Left cardiac atrium (tissue), 4 donors: Measurements from ENCODE around the gene CCNE1. TPM values are rescaled to one million over a fixed set of nuclear protein-coding genes. Genes with fewer than 3 reads are reported as not detected.
A peak's percentile ranks its signal among the peaks of the same experiment; 100 is the strongest.
"Not testable (repeated sequence)": the region's sequence is repeated elsewhere in the genome, so short reads cannot be mapped to it uniquely, and the experiment has no call there.

Experiments used
- ATAC-seq, 2 donors: fragments of 200-7000 bp; cut with Tn5 transposase; one replicate each; pipeline ENCODE4 v1.9.1; 2020; ENCODE audit warnings: mild to moderate bottlenecking in 2 of 2, moderate library complexity in 2 of 2
- DNase-seq: peaks from one replicate; pipeline ENCODE4 v3.0.0-alpha.2; 2020
- intact Hi-C, 2 donors: fragments of 100-400 bp; cut with DNase I; formaldehyde crosslinking; loops; one replicate each; pipeline versions ENCODE4 v1.14.1 to v1.15.1; 2022 to 2023
- total RNA-seq, 2 donors: library from RNA; stranded (reverse); fragmentation: NEBNext Ultra II Directional; extraction: Animal tissue kit (Norgen Biotek cat#: 25700); gene quantifications; one replicate each; pipeline ENCODE4 v1.2.1, GENCODE V29; 2021
- donor health status: DM: no; HTN: yes; CAD: no.
- donor health status: DM: no; HTN: yes; CAD: no; lungs with severe emphysema.
- donor health status: DM: yes; HTN: yes; CAD: no.
- donor health status: Dilated cardiomyopathy.

Gene CCNE1
- total RNA-seq, 2 donors from 2014 or later = 1.8 to 3.0 TPM

GRCh38 chr19:29809795-29810503 is 1.8 kb upstream of the CCNE1 start:
- DNase-seq (no peak), ATAC-seq (no peak)
- intact Hi-C loops = no loop called here

GRCh38 chr19:29810504-29810871 is 1.3 kb upstream of the CCNE1 start:
- intact Hi-C loops = no loop called here
- ATAC-seq = peak in 1 of 2 donors; percentile 11
- no peak for DNase-seq

- ATAC-seq (no peak), DNase-seq (peak; percentile 29)
- intact Hi-C loops = no loop called here
These were observed 489 bp downstream of the CCNE1 start for GRCh38 chr19:29812080-29812880.

GRCh38 chr19:29812881-29813275 is 1.1 kb downstream of the CCNE1 start:
- ATAC-seq (no peak), DNase-seq (no peak)
- intact Hi-C loops = no loop called here

GRCh38 chr19:29813642-29814041 is 1.9 kb downstream of the CCNE1 start:
- intact Hi-C loops = loop anchor here in 1 of 2 donors (2.0 kb wide), 1 partner anchor 31 kb away; no protein-coding TSS in a partner anchor
- DNase-seq (no peak), ATAC-seq (no peak)

GRCh38 chr19:29815231-29815630 is 3.4 kb downstream of the CCNE1 start:
- ATAC-seq (no peak), DNase-seq (no peak)
- intact Hi-C loops = loop anchor here in 1 of 2 donors (2.0 kb wide), 1 partner anchor 30 kb away; no protein-coding TSS in a partner anchor

GRCh38 chr19:29817316-29817715 is 5.5 kb downstream of the CCNE1 start:
- DNase-seq = no peak
- intact Hi-C loops = no loop called here
- no peak for ATAC-seq

GRCh38 chr19:29819300-29819699 is 7.5 kb downstream of the CCNE1 start:
- intact Hi-C loops = no loop called here
- ATAC-seq (no peak), DNase-seq (no peak)

- intact Hi-C loops = no loop called here
- DNase-seq (no peak), ATAC-seq (no peak)
These were observed 8.2 kb downstream of the CCNE1 start for GRCh38 chr19:29819986-29820385.

- DNase-seq (no peak), ATAC-seq (no peak)
- intact Hi-C loops = no loop called here
These were observed 12.0 kb downstream of the CCNE1 start for GRCh38 chr19:29823581-29824330.

GRCh38 chr19:29825263-29825662 is 13.5 kb downstream of the CCNE1 start:
- DNase-seq = not testable (repeated sequence)

GRCh38 chr19:29831041-29831548 is 19.3 kb downstream of the CCNE1 start:
- DNase-seq = no peak
- intact Hi-C loops = no loop called here
- ATAC-seq = no peak

More at GRCh38 chr19:29825263-29825662, 13.5 kb downstream of the CCNE1 start:
- ATAC-seq, intact Hi-C loops: not testable (repeated sequence)

GRCh38 chr19:29831686-29832085 is 19.9 kb downstream of the CCNE1 start:
- no peak for ATAC-seq
- intact Hi-C loops = no loop called here
- no peak for DNase-seq

GRCh38 chr19:29832801-29833200 is 21.0 kb downstream of the CCNE1 start:
- no peak for ATAC-seq
- intact Hi-C loops = no loop called here
- DNase-seq = no peak

GRCh38 chr19:29833614-29834261 is 21.9 kb downstream of the CCNE1 start:
- DNase-seq = no peak
- intact Hi-C loops = no loop called here

GRCh38 chr19:29834991-29835846 is 23.4 kb downstream of the CCNE1 start:
- no peak for DNase-seq
- ATAC-seq = no peak
- intact Hi-C loops = no loop called here

More at GRCh38 chr19:29833614-29834261, 21.9 kb downstream of the CCNE1 start:
- no peak for ATAC-seq

- intact Hi-C loops = no loop called here
- ATAC-seq (no peak), DNase-seq (no peak)
These were observed 24.6 kb downstream of the CCNE1 start for GRCh38 chr19:29836409-29836825.

- no peak for ATAC-seq
- intact Hi-C loops = no loop called here
- no peak for DNase-seq
These were observed 25.7 kb downstream of the CCNE1 start for GRCh38 chr19:29837448-29837981.
